Naive B cell (primary cell): ENCODE results near the gene NCAPG. TPM values are rescaled to one million over a fixed set of nuclear protein-coding genes. Genes with fewer than 3 reads are reported as not detected.
A peak's percentile ranks its signal among the peaks of the same experiment; 100 is the strongest.

ENCODE experiments used
- ATAC-seq, 2 donors: fragments of 150-1000 bp; cut with Tn5 transposase; 2 replicates each; pipeline ENCODE4 v1.10.0; 2021; ENCODE audit warnings: low read depth in 2 of 2, mild to moderate bottlenecking in 2 of 2, moderate library complexity in 2 of 2
- DNase-seq: peaks from one replicate; pipeline ENCODE4 v3.0.0; 2022
- H3K27ac Mint-ChIP-seq, 6 donors: one replicate each; pipeline ENCODE4 v1.8.0; 2020 to 2022; ENCODE audit warnings: mild to moderate bottlenecking in 6 of 6, mixed read lengths in 6 of 6, moderate library complexity in 5 of 6, inconsistent platforms in 2 of 6
- H3K27me3 Mint-ChIP-seq, 3 donors: one replicate each; pipeline ENCODE4 v1.8.0; 2021 to 2022; ENCODE audit warnings: mixed read lengths in 3 of 3, mild to moderate bottlenecking in 1 of 3
- H3K36me3 Mint-ChIP-seq, 2 donors: one replicate each; pipeline ENCODE4 v1.8.0; 2020 to 2022; ENCODE audit warnings: mixed read lengths in 2 of 2, inconsistent platforms in 1 of 2, mild to moderate bottlenecking in 1 of 2
- H3K4me1 Mint-ChIP-seq, 3 donors: one replicate each; pipeline ENCODE4 v1.8.0; 2020 to 2022; ENCODE audit warnings: mixed read lengths in 3 of 3, inconsistent platforms in 1 of 3, mild to moderate bottlenecking in 1 of 3, moderate library complexity in 1 of 3
- H3K4me3 Mint-ChIP-seq, 8 donors: one replicate each; pipeline ENCODE4 v1.8.0; 2020 to 2022; ENCODE audit warnings: mild to moderate bottlenecking in 8 of 8, mixed read lengths in 8 of 8, moderate library complexity in 8 of 8, inconsistent platforms in 2 of 8
- H3K9me3 Mint-ChIP-seq, 7 donors: one replicate each; pipeline ENCODE4 v1.8.0; 2020 to 2022; ENCODE audit warnings: mixed read lengths in 7 of 7, mild to moderate bottlenecking in 5 of 7, inconsistent platforms in 2 of 7, moderate library complexity in 1 of 7
- polyA plus RNA-seq, 6 donors: library from polyadenylated mRNA; unstranded; fragments of 300-500 nt; fragmentation: Illumina TruSeq; gene quantifications; one replicate each; pipeline ENCODE4 v1.2.3, GENCODE V29; 2021; ENCODE audit warnings: low read depth in 6 of 6

The NCAPG gene
- polyA plus RNA-seq, 6 donors from 2014 or later: 0.15 to 1.3 (median 0.34) TPM; not detected in 2

DNA sequence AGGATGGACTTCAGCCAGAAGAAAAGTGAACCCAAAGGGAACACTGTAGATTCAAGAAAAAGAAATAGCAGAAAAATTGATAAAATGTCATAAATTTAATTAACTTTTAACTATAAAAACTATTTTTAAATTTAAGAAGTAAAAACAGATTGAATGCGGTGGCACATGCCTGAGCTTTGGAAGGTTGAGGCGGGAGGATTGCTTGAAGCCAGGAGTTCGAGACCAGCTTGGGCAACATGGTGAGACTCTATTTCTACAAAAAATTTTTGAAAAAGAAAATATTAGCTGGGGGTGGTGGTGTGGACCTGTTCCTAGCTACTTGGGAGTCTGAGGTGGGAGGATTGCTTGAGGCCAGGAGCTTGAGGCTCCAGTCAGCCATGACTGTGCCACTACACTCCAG lies 32.3 kb upstream of the NCAPG start:
- no peak overlapping the region for H3K27ac Mint-ChIP-seq
- peaks cover 26 to 38% (median 37%) of the 10 kb centered on the region in 3 donors for H3K27me3 Mint-ChIP-seq
- H3K36me3 Mint-ChIP-seq: peaks cover 5 to 8% of the 10 kb centered on the region in 2 donors
- peaks cover 0 to 6% (median 0%) of the 10 kb centered on the region in 7 donors for H3K9me3 Mint-ChIP-seq
- H3K4me3 Mint-ChIP-seq: no peak overlapping the region
- ATAC-seq (no peak), DNase-seq (no peak)
- peaks cover 4 to 9% (median 9%) of the 10 kb centered on the region in 3 donors for H3K4me1 Mint-ChIP-seq

DNA sequence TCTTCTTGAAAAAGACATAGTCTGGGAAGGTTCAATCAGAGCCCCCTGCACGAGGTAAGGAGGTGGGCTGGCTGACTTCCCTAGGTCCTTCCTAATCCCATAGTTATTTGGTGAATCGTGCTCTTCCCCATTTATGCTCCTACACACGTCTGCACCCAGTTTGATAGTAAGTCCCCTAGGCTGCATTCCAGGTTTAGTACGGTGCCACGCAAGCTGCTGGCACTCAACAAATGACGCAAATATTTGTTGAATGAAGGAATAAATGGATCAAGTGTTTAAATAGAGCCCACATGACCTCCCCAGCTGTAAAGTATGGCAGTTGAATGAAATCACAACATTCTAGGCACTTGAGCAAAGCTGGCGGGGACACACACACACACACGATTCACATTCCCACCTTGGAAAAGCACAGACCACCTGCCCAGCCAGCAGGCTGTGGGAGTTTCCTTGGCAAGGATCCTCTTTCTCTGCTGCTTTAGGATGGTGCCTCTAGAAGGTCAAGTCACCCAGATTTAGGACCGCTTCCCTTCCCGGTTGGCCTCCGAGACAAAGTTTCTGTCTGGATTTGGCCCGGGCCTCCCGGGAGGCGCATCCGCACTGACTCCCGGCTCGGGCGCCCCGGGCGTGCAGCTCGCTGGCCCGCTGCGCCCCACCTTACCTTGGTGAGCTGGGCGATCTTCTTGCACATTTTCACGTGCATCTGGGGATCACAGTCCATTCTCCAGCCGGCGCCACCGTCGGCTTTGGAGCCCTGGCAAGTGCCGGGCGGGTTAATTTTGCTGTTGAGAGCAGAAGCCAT lies 30.1 kb upstream of the NCAPG start:
- Mint-ChIP-seq H3K27me3 (peaks cover 25 to 38% (median 32%) of the 10 kb centered on the region in 3 donors), H3K9me3 (peaks cover 0 to 6% (median 0%) of the 10 kb centered on the region in 7 donors), H3K4me3 (peak overlapping the region in 3 of 8 donors; percentile 6 to 41 (median 29)), H3K4me1 (peaks cover 4 to 9% (median 9%) of the 10 kb centered on the region in 3 donors), H3K36me3 (peaks cover 5 to 8% of the 10 kb centered on the region in 2 donors), H3K27ac (no peak overlapping the region)
- DNase-seq: no peak
- ATAC-seq: no peak

DNA sequence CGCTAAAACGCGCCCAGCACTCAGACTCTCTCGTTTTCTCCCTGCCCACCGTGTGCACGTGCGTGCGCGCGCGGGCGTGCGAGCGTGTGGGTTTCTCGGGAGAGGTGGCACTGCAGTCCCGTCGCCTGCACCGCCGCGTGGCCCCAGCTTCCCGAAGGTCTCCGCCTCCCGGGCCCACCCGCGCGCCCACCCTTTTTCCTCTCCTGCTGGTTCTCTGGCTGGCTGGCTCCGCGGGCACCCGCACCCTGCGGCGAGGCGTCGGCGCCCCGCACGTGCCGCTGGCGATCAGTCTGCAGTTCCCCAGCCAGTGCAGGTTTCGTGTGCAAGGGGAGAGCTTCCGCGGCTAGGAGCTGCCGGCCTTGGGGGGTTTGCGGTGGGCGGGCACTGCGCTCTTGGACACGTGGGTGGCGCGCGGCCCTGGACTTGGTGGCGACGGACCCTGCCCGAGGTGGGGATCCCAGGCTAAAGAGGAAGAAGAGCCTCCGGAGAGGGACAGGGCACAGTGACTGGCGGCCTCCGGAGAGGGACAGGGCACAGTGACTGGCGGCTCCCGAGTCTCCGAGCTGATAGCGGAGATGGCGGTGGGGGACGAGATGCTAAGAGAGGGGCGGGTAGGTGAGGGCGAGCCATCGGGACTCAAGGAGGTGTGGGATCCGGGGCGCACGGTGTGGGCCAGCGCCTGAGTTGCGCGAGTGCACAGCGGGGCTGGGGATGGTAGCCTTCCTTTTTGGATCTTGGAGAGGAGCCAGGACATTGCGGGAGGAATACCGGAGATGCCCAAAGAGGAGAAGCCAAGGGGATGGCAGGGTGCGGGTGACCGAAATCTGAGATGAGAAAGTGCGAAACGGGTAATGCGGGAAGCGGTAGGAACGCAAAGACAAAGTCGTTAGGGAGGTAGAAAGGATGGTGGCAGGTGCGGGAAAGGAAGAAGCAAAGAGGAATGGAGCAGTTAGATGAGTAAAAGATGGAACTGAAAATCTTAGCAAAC lies 29.2 kb upstream of the NCAPG start, which contains the start of gene FAM184B:
TSS of gene FAM184B (minus strand) at position 322 of the 988 bp plus-strand sequence. CDS start 322 bp downstream, outside the sequence.
- Mint-ChIP-seq H3K27ac (peak within 1 kb of the TSS in 2 of 6 donors; percentile 64 to 81), H3K27me3 (peaks cover 28 to 38% (median 32%) of the 10 kb centered on the region in 3 donors), H3K4me1 (peaks cover 4 to 11% (median 10%) of the 10 kb centered on the region in 3 donors), H3K4me3 (peak within 1 kb of the TSS in 5 of 8 donors; percentile 10 to 65 (median 37)), H3K9me3 (peaks cover 0 to 6% (median 0%) of the 10 kb centered on the region in 7 donors), H3K36me3 (peaks cover 5 to 8% of the 10 kb centered on the region in 2 donors)
- ATAC-seq (no peak), DNase-seq (no peak)

DNA sequence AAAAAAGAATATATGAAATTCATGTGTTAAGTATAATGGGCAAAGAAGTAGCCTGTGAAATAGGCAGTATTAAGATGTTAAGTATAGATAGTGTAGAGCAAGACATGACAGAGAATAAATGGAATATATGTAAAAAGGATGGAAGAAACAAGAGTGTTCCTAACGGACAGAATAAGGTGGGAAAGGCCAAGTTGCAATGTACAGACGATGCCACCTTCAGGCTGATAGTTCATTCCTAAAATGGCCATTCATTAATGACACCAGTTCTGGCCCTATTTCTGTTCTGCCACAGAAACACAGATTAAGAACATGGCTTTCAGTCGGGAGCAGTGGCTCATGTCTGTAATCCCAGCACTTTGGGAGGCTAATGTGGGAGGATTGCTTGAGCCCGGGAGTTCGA lies 24.9 kb upstream of the NCAPG start:
- Mint-ChIP-seq H3K4me1 (peaks cover 4 to 14% (median 13%) of the 10 kb centered on the region in 3 donors), H3K9me3 (peaks cover 0 to 6% (median 0%) of the 10 kb centered on the region in 7 donors)
- no peak for DNase-seq

DNA sequence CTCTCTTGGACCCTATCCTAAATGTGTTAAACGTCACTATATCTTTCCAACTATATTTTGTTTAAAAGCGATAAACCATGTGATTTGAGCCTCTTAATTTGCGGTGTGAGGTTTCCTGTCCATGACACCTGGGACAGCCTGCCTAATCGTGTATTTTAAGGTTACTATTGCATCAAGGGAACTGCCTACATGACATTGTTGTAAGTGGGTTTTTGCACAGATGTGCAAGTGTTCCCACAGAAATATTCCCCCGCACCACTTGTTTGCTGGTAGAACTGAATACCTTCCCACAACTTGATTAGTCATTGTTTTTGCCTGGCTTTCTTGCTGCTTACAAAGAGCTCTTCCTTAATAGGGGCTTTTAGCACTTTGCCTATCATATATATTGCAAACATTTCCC lies 24.2 kb upstream of the NCAPG start:
- H3K4me3 Mint-ChIP-seq: no peak overlapping the region
- peaks cover 0 to 6% (median 0%) of the 10 kb centered on the region in 7 donors for H3K9me3 Mint-ChIP-seq
- peaks cover 15 to 20% of the 10 kb centered on the region in 2 donors for H3K36me3 Mint-ChIP-seq
- H3K4me1 Mint-ChIP-seq: peaks cover 2 to 14% (median 11%) of the 10 kb centered on the region in 3 donors
- peak overlapping the region in 1 of 6 donors; percentile 74 for H3K27ac Mint-ChIP-seq
- ATAC-seq (no peak), DNase-seq (no peak)
- peaks cover 7 to 12% (median 10%) of the 10 kb centered on the region in 3 donors for H3K27me3 Mint-ChIP-seq

More for the DNA sequence above, 24.9 kb upstream of the NCAPG start:
- peaks cover 15 to 20% of the 10 kb centered on the region in 2 donors for H3K36me3 Mint-ChIP-seq
- ATAC-seq: no peak
- no peak overlapping the region for H3K4me3 Mint-ChIP-seq
- no peak overlapping the region for H3K27ac Mint-ChIP-seq
- H3K27me3 Mint-ChIP-seq: peaks cover 10 to 14% (median 12%) of the 10 kb centered on the region in 3 donors

DNA sequence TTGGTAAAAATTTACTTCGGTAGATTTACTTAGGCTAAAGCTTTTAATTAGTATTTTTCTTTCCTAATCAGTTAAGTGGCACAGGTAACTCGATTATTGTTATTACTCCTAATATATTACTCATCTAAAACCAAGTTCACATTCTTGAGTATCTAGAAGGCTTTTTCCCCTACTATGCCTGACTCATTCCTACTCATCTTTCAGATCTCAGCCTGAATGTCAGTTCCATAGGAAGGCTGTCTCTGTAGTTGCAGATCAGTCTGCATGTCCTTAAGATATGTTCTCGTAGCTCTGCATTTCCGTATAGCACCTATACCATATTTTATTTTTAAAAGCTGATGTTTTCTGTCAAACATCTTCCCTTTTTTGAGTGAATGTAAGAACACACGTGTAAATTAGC lies 23.5 kb upstream of the NCAPG start:
- H3K27ac Mint-ChIP-seq: no peak overlapping the region
- H3K4me3 Mint-ChIP-seq: no peak overlapping the region
- H3K27me3 Mint-ChIP-seq: peaks cover 0 to 5% (median 3%) of the 10 kb centered on the region in 3 donors
- no peak for ATAC-seq
- DNase-seq: no peak
- H3K9me3 Mint-ChIP-seq: peaks cover 0 to 3% (median 0%) of the 10 kb centered on the region in 7 donors
- peaks cover 0 to 7% (median 5%) of the 10 kb centered on the region in 3 donors for H3K4me1 Mint-ChIP-seq
- H3K36me3 Mint-ChIP-seq: peaks cover 7 to 15% of the 10 kb centered on the region in 2 donors

DNA sequence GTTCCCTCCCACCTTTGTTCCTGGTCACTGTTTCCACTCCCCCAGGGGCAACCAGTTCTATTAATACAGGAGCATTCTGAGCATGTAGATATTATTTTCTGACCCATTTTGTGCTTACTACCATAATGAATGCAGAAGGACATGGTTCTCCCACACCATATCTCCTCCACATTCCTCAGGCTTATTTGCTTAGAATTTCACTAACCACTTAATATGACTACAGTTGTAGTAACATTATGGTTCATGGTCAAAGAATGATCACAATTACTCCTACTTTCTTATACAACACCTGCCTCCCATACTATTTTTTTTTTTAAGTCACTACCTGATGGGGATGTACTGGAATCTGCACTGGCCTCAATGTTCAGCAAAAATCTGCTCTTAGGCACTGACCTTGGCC lies 21.8 kb upstream of the NCAPG start:
- Mint-ChIP-seq H3K27me3 (peaks cover 0 to 5% (median 0%) of the 10 kb centered on the region in 3 donors), H3K27ac (no peak overlapping the region), H3K36me3 (peaks cover 7 to 15% of the 10 kb centered on the region in 2 donors), H3K4me1 (peaks cover 0 to 6% (median 5%) of the 10 kb centered on the region in 3 donors), H3K9me3 (peaks cover 0 to 3% (median 0%) of the 10 kb centered on the region in 7 donors), H3K4me3 (no peak overlapping the region)
- DNase-seq (no peak), ATAC-seq (no peak)

DNA sequence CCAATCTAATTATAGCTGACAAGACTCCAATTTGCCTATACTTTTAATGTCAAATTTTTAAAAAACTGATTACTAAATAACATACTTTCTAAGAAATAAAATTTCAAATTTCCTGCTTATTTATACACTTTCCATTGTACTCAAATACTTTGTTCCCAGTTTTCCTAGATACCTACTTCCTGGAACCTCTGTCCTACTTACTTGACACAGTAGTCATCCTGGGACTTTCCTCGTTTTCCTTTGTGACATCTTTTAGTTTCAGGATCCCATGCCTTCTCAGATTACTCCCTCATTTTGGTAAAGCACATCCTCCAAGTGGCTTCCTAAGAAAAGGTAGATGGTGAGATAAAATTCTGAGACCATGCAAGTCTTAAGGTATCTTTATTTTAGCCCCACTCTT lies 16.0 kb upstream of the NCAPG start:
- Mint-ChIP-seq H3K36me3 (no peaks in the 10 kb centered on the region), H3K27ac (peak overlapping the region in 1 of 6 donors; percentile 14), H3K4me3 (no peak overlapping the region), H3K9me3 (peaks cover 0 to 3% (median 0%) of the 10 kb centered on the region in 7 donors), H3K27me3 (no peaks in the 10 kb centered on the region), H3K4me1 (peaks cover 0 to 2% (median 0%) of the 10 kb centered on the region in 3 donors)
- no peak for ATAC-seq
- DNase-seq: no peak

DNA sequence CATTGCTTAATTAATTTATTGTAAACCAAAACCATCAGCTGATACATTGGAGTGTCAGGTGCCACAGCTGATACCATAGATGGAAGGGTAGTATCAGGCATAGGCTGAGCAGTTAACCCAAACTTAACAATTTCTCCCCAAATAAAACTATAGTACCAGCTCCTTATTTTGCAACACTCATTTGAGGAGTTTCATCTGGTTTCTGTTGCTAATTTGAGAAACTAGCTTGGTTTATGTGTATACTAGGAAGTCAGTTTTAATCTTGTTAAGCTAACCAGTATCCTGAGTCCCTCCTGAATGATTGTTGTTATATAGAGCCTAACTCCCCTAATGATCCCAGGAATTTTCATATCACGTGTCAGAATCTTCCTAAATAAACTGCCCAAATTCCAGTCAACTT lies 13.0 kb upstream of the NCAPG start:
- no peak for DNase-seq
- Mint-ChIP-seq H3K4me3 (no peak overlapping the region), H3K9me3 (no peaks in the 10 kb centered on the region), H3K27ac (no peak overlapping the region), H3K4me1 (peaks cover 0 to 6% (median 0%) of the 10 kb centered on the region in 3 donors), H3K36me3 (peaks cover 0 to 11% of the 10 kb centered on the region in 2 donors), H3K27me3 (no peaks in the 10 kb centered on the region)
- ATAC-seq: no peak

DNA sequence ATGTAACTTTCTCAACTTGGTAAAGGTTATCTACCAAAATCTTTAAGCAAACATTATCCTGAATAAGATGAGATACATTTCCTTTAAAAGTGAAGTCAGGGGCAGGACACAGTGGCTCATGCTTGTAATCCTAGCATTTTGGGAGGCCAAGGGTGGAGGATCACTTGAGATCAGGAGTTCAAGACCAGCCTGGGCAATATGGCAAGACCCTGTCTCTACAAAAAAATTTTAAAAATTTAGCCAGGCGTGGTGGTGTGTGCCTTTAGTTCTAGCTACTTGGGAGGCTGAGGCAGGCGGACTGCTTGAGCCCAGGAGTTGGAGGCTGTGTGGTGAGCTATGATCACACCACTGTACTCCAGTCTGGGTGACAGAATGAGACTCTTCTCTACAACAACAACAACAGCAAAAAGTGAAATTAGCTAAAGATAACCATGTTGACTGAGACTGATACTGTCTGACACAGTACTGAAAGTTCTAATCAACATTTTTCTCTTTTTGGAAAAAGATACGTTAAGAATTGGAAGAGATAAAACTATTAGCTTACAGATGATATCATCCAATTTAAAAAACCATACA lies 5.1 kb upstream of the NCAPG start:
- H3K4me1 Mint-ChIP-seq: peaks cover 34 to 60% (median 52%) of the 10 kb centered on the region in 3 donors
- DNase-seq (no peak), ATAC-seq (no peak)
- no peaks in the 10 kb centered on the region for H3K9me3 Mint-ChIP-seq
- H3K4me3 Mint-ChIP-seq: peak overlapping the region in 1 of 8 donors; percentile 18
- H3K27me3 Mint-ChIP-seq: no peaks in the 10 kb centered on the region
- peak overlapping the region in 3 of 6 donors; percentile 19 to 56 (median 27) for H3K27ac Mint-ChIP-seq
- H3K36me3 Mint-ChIP-seq: peaks cover 0 to 23% of the 10 kb centered on the region in 2 donors

DNA sequence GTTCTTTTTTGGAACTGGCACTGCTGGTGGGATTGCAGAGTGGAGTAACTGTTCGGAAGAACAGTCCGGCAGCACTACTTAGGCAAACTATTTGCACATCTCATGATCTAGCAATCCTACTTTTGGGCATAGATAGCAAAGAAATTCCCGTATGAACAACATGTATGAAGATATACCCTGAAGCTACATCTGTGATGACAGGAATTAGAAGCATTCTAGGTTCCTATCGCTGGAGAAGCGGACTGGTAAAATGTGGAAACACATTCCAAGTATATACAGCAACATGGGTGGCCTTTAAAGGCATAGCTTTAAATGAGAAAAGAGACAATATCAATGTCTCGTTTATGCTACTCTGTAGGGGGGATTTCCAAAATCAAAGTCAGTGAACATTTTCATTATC lies 3.3 kb upstream of the NCAPG start:
- no peaks in the 10 kb centered on the region for H3K27me3 Mint-ChIP-seq
- H3K9me3 Mint-ChIP-seq: no peaks in the 10 kb centered on the region
- no peak for DNase-seq
- H3K4me3 Mint-ChIP-seq: peak overlapping the region in 5 of 8 donors; percentile 0 to 93 (median 49)
- H3K27ac Mint-ChIP-seq: peak overlapping the region in 2 of 6 donors; percentile 3 to 96
- ATAC-seq: no peak
- H3K4me1 Mint-ChIP-seq: peaks cover 41 to 68% (median 60%) of the 10 kb centered on the region in 3 donors
- peaks cover 0 to 19% of the 10 kb centered on the region in 2 donors for H3K36me3 Mint-ChIP-seq

DNA sequence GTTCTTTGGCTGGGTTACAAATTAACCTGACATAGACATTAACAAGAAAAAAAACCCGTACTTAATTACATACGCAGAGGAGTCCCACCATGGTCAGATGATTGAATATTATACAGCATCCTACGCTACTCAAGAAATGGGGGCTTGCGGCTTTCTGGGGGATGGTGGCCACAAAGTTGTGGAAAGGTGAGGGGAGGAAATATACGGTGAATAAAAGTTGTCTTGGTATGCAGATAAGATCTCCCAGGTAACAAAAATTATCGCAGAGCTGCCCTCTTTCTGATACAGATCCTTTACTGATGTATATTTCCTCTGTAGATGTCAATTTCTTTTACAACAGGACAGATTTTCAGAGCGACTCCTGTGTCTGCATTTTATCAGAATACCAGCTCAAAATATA lies 1.1 kb upstream of the NCAPG start:
- Mint-ChIP-seq H3K4me3 (peak overlapping the region; percentile 90 to 100 (median 98)), H3K36me3 (peaks cover 0 to 5% of the 10 kb centered on the region in 2 donors), H3K27me3 (no peaks in the 10 kb centered on the region), H3K27ac (peak overlapping the region; percentile 96 to 100 (median 99)), H3K4me1 (peaks cover 41 to 61% (median 60%) of the 10 kb centered on the region in 3 donors), H3K9me3 (no peaks in the 10 kb centered on the region)
- ATAC-seq (no peak), DNase-seq (no peak)
